ENCODE measurements around the gene TLR1.
"Not testable (repeated sequence)": the region's sequence is repeated elsewhere in the genome, so short reads cannot be mapped to it uniquely, and the experiment has no call there.

TLR1 gene

DNA sequence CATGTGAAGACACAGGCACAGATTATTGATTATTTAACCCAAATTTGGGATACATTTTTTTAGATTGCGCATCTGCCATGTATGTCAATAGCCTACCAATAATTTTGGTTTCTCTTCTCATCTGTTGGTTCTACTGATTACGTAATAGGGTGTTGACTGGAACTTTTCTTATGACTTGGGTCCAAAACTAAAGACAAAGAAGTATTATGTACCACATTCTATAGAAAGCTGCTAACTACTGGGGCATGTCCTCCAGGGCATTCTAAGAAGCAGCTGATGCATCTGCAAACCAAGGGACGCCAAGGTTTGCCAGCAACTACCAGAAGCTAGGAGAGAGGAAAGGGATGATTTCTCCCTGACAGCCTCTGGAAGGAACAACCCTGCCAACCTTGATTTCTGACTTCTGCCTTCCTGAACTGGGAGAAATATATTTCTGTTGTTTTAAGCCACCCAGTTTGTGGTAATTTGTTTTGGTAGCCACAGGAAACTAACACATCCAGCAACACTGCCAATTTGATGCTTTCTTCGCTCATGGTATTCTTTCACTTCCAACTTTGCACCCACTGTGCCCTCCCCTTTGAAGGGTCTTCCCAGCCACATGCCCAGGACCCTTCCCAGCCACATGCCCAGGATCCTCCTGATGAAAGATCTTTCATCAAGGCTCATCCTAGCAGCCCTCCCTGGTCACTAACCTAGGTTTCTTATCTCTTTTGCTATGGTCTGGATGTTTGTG lies 15.9 kb upstream of the TLR1 start:
- TF ChIP-seq, protein P1, sequence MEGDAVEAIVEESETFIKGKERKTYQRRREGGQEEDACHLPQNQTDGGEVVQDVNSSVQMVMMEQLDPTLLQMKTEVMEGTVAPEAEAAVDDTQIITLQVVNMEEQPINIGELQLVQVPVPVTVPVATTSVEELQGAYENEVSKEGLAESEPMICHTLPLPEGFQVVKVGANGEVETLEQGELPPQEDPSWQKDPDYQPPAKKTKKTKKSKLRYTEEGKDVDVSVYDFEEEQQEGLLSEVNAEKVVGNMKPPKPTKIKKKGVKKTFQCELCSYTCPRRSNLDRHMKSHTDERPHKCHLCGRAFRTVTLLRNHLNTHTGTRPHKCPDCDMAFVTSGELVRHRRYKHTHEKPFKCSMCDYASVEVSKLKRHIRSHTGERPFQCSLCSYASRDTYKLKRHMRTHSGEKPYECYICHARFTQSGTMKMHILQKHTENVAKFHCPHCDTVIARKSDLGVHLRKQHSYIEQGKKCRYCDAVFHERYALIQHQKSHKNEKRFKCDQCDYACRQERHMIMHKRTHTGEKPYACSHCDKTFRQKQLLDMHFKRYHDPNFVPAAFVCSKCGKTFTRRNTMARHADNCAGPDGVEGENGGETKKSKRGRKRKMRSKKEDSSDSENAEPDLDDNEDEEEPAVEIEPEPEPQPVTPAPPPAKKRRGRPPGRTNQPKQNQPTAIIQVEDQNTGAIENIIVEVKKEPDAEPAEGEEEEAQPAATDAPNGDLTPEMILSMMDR (conservative IDR thresholded peaks at IDR 0.05; ENCODE audit: low read depth, low read length), result no peak
- DNase-seq (ENCODE audit: low read depth), result no peak
- H3K4me3 ChIP-seq (ENCODE audit: low read depth, low read length), result no peak overlapping the region

GRCh38 chr4:38819569-38819968 lies 15.0 kb upstream of the TLR1 start:
- peak; percentile 70 for DNase-seq (ENCODE audit: low read depth)
- no peak overlapping the region for H3K4me3 ChIP-seq (ENCODE audit: low read depth, low read length)
- TF ChIP-seq, protein P1 (conservative IDR thresholded peaks at IDR 0.05; ENCODE audit: low read depth, low read length), result no peak

- H3K4me3 ChIP-seq (ENCODE audit: low read depth, low read length), result no peak overlapping the region
- no peak for DNase-seq (ENCODE audit: low read depth)
- TF ChIP-seq, protein P1 (conservative IDR thresholded peaks at IDR 0.05; ENCODE audit: low read depth, low read length), result no peak
These were observed 13.9 kb upstream of the TLR1 start for GRCh38 chr4:38818441-38818976.

- TF ChIP-seq, protein P1 (conservative IDR thresholded peaks at IDR 0.05; ENCODE audit: low read depth, low read length), result no peak
- peak; percentile 59 for DNase-seq (ENCODE audit: low read depth)
- H3K4me3 ChIP-seq (ENCODE audit: low read depth, low read length), result no peak overlapping the region
These were observed 11.5 kb upstream of the TLR1 start for GRCh38 chr4:38815885-38816782.

GRCh38 chr4:38814386-38814785 lies 9.8 kb upstream of the TLR1 start:
- TF ChIP-seq, protein P1 (conservative IDR thresholded peaks at IDR 0.05; ENCODE audit: low read depth, low read length), result no peak
- H3K4me3 ChIP-seq (ENCODE audit: low read depth, low read length), result no peak overlapping the region
- DNase-seq (ENCODE audit: low read depth), result no peak

DNA sequence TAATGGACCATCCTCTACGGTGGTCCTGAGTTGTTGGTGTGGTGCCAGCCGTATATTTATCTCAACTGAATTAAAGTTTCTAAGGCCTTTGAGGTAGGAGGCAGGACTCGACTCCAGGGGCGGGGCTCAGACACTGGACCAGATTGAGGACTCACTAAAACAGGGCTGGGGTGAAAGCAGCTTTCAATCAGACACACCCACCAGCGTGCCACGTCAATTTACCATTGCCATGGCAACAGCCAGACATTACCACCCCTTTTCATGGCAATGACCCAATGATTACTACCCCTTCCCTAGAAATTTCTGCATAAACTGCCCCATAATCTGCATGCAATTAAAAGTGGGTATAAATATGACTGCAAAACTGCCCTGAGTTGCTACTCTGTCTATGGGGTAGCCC lies 6.7 kb upstream of the TLR1 start:
- TF ChIP-seq, protein P1 (conservative IDR thresholded peaks at IDR 0.05; ENCODE audit: low read depth, low read length), result no peak
- no peak overlapping the region for H3K4me3 ChIP-seq (ENCODE audit: low read depth, low read length)
- no peak for DNase-seq (ENCODE audit: low read depth)

GRCh38 chr4:38807462-38807861 lies 2.9 kb upstream of the TLR1 start:
- not testable (repeated sequence) for H3K4me3 ChIP-seq (ENCODE audit: low read depth, low read length)

DNA sequence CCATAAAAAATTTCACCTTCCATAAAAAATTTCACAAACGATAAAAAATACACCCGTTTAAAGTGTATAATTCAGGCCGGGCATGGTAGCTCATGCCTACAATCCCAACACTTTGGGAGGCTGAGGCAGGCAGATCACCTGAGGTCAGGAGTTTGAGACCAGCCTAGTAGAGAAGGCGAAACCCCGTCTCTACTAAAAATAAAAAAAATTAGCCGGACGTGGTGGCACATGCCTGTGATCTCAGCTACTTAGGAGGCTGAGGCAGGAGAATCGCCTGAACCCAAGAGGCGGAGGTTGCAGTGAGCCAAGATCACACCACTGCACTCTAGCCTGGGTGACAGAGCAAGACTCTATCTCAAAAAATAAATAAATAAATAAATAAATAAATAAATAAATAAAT lies 1.7 kb upstream of the TLR1 start:
- DNase-seq (ENCODE audit: low read depth); H3K4me3 ChIP-seq (ENCODE audit: low read depth, low read length): not testable (repeated sequence)

More at GRCh38 chr4:38807462-38807861, 2.9 kb upstream of the TLR1 start:
- DNase-seq (ENCODE audit: low read depth), result not testable (repeated sequence)
